Right lobe of liver (tissue), 4 donors: ENCODE results near the gene WEE1.

Experiments
- CTCF ChIP-seq, 4 donors: fragments of 200-600 bp in 3 of 4; fragments of 450-650 bp in 1 of 4; IDR thresholded peaks; one replicate each; pipeline versions ENCODE4 v1.5.1 to v1.8.0; 2016 to 2022; ENCODE audit warnings: antibody characterized with exemption in 4 of 4, mild to moderate bottlenecking in 2 of 4
- POLR2A ChIP-seq: fragments of 450-650 bp; IDR thresholded peaks from one replicate; pipeline ENCODE4 v1.6.1; 2017; ENCODE audit warnings: antibody characterized with exemption, mild to moderate bottlenecking
- donor health status: DM: no; HTN: no; CAD: no.
- donor health status: DM: no; HTN: no; CAD: no.
- donor health status: DM: no; HTN: yes; CAD: no.

DNA sequence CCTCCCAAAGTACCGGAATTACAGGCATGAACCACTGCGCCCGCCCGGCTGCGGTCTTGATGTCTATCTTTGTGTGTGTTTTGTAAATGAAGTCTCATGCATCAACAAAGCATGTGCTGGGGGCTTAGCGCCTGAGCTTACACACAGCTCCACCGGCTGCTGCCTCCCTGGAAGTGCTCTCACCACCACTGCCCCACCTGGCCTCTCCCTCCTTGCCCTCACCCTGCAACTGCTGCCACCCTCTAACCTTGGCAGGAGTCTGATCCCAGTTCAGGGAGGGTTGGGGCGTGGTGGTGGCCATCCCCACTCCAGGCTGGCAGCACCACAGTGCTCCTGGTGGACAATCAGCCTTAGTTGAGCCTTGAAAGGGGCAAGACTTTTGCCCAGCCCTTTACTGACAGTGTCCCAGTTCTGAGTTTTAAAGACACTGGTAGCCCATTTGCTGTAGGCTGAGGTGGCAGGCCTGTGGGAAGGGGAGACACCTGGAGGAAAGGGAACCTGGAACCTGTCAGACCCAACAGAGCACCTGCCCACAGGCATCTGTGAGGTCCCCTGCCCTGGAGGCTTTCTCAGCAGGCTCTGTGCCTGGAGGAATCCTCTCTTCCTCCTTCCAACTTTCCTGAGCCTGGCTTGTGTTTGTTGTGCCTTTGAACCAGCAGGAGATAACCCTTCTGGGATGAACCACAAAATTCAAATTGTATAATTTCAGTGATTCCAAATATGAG, 42.4 kb upstream of the WEE1 start:
- no peak for TF ChIP-seq CTCF (IDR thresholded peaks at IDR 0.05)
- no peak for TF ChIP-seq POLR2A
